Trophoblast cell (in vitro differentiated cells and primary cell): Measurements from ENCODE around the gene COX6B2.

Source experiments
- DNase-seq, 2 donors: peaks; one replicate each; pipeline ENCODE4 v3.0.0-alpha.2; 2016
- H2AFZ ChIP-seq: 2 replicates; pipeline ENCODE4 v1.6.1; 2013; ENCODE audit warnings: low read length, moderate library complexity, mild to moderate bottlenecking; ENCODE audit not compliant: insufficient read depth, poor library complexity
- H2AK5ac ChIP-seq: 2 replicates; pipeline ENCODE4 v1.6.1; 2013; ENCODE audit warnings: mild to moderate bottlenecking, low read length
- H2BK120ac ChIP-seq: 2 replicates; pipeline ENCODE4 v1.6.1; 2013; ENCODE audit warnings: low read length, mild to moderate bottlenecking, moderate library complexity; ENCODE audit not compliant: insufficient read depth, poor library complexity
- H2BK12ac ChIP-seq: 2 replicates; pipeline ENCODE4 v1.6.1; 2013; ENCODE audit warnings: mild to moderate bottlenecking, low read length, moderate library complexity
- H2BK5ac ChIP-seq: 2 replicates; pipeline ENCODE4 v1.6.1; 2013; ENCODE audit warnings: low read length, low read depth, moderate library complexity, mild to moderate bottlenecking; ENCODE audit not compliant: poor library complexity
- H3K14ac ChIP-seq: 2 replicates; pipeline ENCODE4 v1.6.1; 2013; ENCODE audit warnings: mild to moderate bottlenecking, low read length
- H3K18ac ChIP-seq: 2 replicates; pipeline ENCODE4 v1.6.1; 2013; ENCODE audit warnings: mild to moderate bottlenecking, low read length
- H3K23ac ChIP-seq: 2 replicates; pipeline ENCODE4 v1.6.1; 2013; ENCODE audit warnings: low read length
- H3K27ac ChIP-seq: 2 replicates; pipeline ENCODE4 v1.5.1; 2013; ENCODE audit warnings: low read depth, mild to moderate bottlenecking, inconsistent platforms, low read length, moderate library complexity
- H3K27me3 ChIP-seq: 2 replicates; pipeline ENCODE4 v1.6.1; 2013; ENCODE audit warnings: inconsistent platforms, mild to moderate bottlenecking, low read length, moderate library complexity; ENCODE audit not compliant: insufficient read depth
- H3K36me3 ChIP-seq, 2 experiments: 1 replicate in 1 of 2; 2 replicates in 1 of 2; pipeline ENCODE4 v1.6.1; 2013; ENCODE audit warnings: low read length in 2 of 2, mild to moderate bottlenecking in 2 of 2, moderate library complexity in 1 of 2; ENCODE audit not compliant: insufficient read depth in 2 of 2, control insufficient read depth in 1 of 2
- H3K4ac ChIP-seq: 2 replicates; pipeline ENCODE4 v1.6.1; 2013; ENCODE audit warnings: low read depth, mild to moderate bottlenecking, low read length, moderate library complexity
- H3K4me1 ChIP-seq, 2 experiments: 1 replicate in 1 of 2; 2 replicates in 1 of 2; pipeline ENCODE4 v1.6.1; 2013; ENCODE audit warnings: low read length in 2 of 2, mild to moderate bottlenecking in 2 of 2, moderate library complexity in 1 of 2; ENCODE audit not compliant: insufficient read depth in 2 of 2, control insufficient read depth in 1 of 2
- H3K4me2 ChIP-seq: 2 replicates; pipeline ENCODE4 v1.6.1; 2013; ENCODE audit warnings: inconsistent platforms, mild to moderate bottlenecking, low read length, moderate library complexity
- H3K4me3 ChIP-seq: 2 replicates; pipeline ENCODE4 v1.5.1; 2013; ENCODE audit warnings: mild to moderate bottlenecking, low read depth, low read length, inconsistent platforms
- H3K79me1 ChIP-seq: one replicate; pipeline ENCODE4 v1.6.1; 2013; ENCODE audit warnings: low read length
- H3K79me2 ChIP-seq: 2 replicates; pipeline ENCODE4 v1.6.1; 2013; ENCODE audit warnings: low read length, mild to moderate bottlenecking; ENCODE audit not compliant: control insufficient read depth, insufficient read depth, poor library complexity
- H3K9ac ChIP-seq: 2 replicates; pipeline ENCODE4 v1.6.1; 2013; ENCODE audit warnings: mild to moderate bottlenecking, low read length
- H3K9me3 ChIP-seq: 2 replicates; pipeline ENCODE4 v1.6.1; 2013; ENCODE audit warnings: low read depth, mild to moderate bottlenecking, control low read depth, inconsistent platforms, low read length; ENCODE audit not compliant: insufficient read depth
- H4K12ac ChIP-seq: 2 replicates; pipeline ENCODE4 v1.6.1; 2013; ENCODE audit warnings: low read depth, mild to moderate bottlenecking, low read length, moderate library complexity
- H4K8ac ChIP-seq: 2 replicates; pipeline ENCODE4 v1.6.1; 2013; ENCODE audit warnings: low read depth, mild to moderate bottlenecking, low read length, moderate library complexity
- H4K91ac ChIP-seq: one replicate; pipeline ENCODE4 v1.6.1; 2013; ENCODE audit warnings: low read depth, mild to moderate bottlenecking, low read length, moderate library complexity
- WGBS: extraction: QIAGEN DNeasy Blood & Tissue Kit; methylation state at CpG from one replicate; pipeline ENCODE4 v1.1.7; 2013; ENCODE audit warnings: missing lambda C conversion rate; ENCODE audit not compliant: insufficient read length, insufficient coverage; ENCODE audit errors: extremely low coverage; 5-methylcytosine and 5-hydroxymethylcytosine counted together

COX6B2 gene

GRCh38 chr19:55365245-55365644 lies 10.7 kb upstream of the COX6B2 start:
- H2BK5ac ChIP-seq: no peak overlapping the region
- no peak overlapping the region for H3K9ac ChIP-seq
- H2AK5ac ChIP-seq: no peak overlapping the region
- H3K18ac ChIP-seq: no peak overlapping the region
- peaks cover 10% of the 10 kb centered on the region for H3K79me2 ChIP-seq
- H3K4me1 ChIP-seq: peaks cover 8 to 9% of the 10 kb centered on the region in 2 experiments
- no peaks in the 10 kb centered on the region for H3K27me3 ChIP-seq
- H3K27ac ChIP-seq: no peak overlapping the region
- H3K79me1 ChIP-seq: peaks cover 18% of the 10 kb centered on the region
- no peak overlapping the region for H2AFZ ChIP-seq
- H2BK120ac ChIP-seq: no peak overlapping the region
- no CpG with 5 or more reads among the region's 8 CpGs for WGBS
- H3K23ac ChIP-seq: no peak overlapping the region
- no peak overlapping the region for H4K91ac ChIP-seq
- DNase-seq: no peak
- no peak overlapping the region for H4K8ac ChIP-seq
- H3K14ac ChIP-seq: no peak overlapping the region
- H3K4ac ChIP-seq: no peak overlapping the region
- no peaks in the 10 kb centered on the region for H3K9me3 ChIP-seq
- no peak overlapping the region for H4K12ac ChIP-seq
- H3K36me3 ChIP-seq: peaks cover 21 to 25% of the 10 kb centered on the region in 2 experiments
- no peak overlapping the region for H3K4me3 ChIP-seq
- no peak overlapping the region for H3K4me2 ChIP-seq
- H2BK12ac ChIP-seq: no peak overlapping the region

GRCh38 chr19:55362990-55363716 lies 8.6 kb upstream of the COX6B2 start, which contains the start of gene GARIN5B:
GARIN5B (minus strand) TSS chr19:55363260; CDS start chr19:55363066, 194 bp downstream.
- Histone ChIP-seq H3K4me2 (no peak within 1 kb of the TSS), H3K27me3 (no peaks in the 10 kb centered on the region), H4K8ac (peak within 1 kb of the TSS; percentile 17), H3K4me3 (no peak within 1 kb of the TSS), H3K27ac (peak within 1 kb of the TSS; percentile 18), H2AK5ac (peak within 1 kb of the TSS; percentile 58), H3K18ac (no peak within 1 kb of the TSS), H2BK5ac (no peak within 1 kb of the TSS), H3K79me1 (peaks cover 3% of the 10 kb centered on the region), H3K9ac (no peak within 1 kb of the TSS), H2AFZ (no peak within 1 kb of the TSS), H3K79me2 (no peaks in the 10 kb centered on the region), H3K36me3 (peaks cover 19 to 23% of the 10 kb centered on the region in 2 experiments), H3K4ac (no peak within 1 kb of the TSS), H2BK12ac (peak within 1 kb of the TSS; percentile 15), H2BK120ac (no peak within 1 kb of the TSS), H4K91ac (peak within 1 kb of the TSS; percentile 36), H3K4me1 (peaks cover 3 to 5% of the 10 kb centered on the region in 2 experiments), H3K23ac (no peak within 1 kb of the TSS), H3K9me3 (no peaks in the 10 kb centered on the region), H4K12ac (no peak within 1 kb of the TSS), H3K14ac (no peak within 1 kb of the TSS)
- no CpG with 5 or more reads among the region's 27 CpGs for WGBS
- peak; percentile 72 to 89 for DNase-seq

- Histone ChIP-seq H3K4me3 (no peak overlapping the region), H3K36me3 (peaks cover 15 to 18% of the 10 kb centered on the region in 2 experiments), H3K4me2 (no peak overlapping the region), H3K9ac (no peak overlapping the region), H3K27ac (no peak overlapping the region), H3K4ac (no peak overlapping the region), H3K23ac (no peak overlapping the region), H4K91ac (peak overlapping the region; percentile 36), H4K12ac (no peak overlapping the region), H4K8ac (peak overlapping the region; percentile 17), H2BK12ac (peak overlapping the region; percentile 8), H3K27me3 (no peaks in the 10 kb centered on the region), H3K79me2 (no peaks in the 10 kb centered on the region), H2AK5ac (no peak overlapping the region), H2AFZ (no peak overlapping the region), H2BK5ac (no peak overlapping the region), H2BK120ac (no peak overlapping the region), H3K14ac (no peak overlapping the region), H3K18ac (no peak overlapping the region), H3K79me1 (peaks cover 3% of the 10 kb centered on the region), H3K9me3 (no peaks in the 10 kb centered on the region), H3K4me1 (peaks cover 3 to 5% of the 10 kb centered on the region in 2 experiments)
- WGBS: no CpG with 5 or more reads among the region's 38 CpGs
- DNase-seq: no peak
Measured at GRCh38 chr19:55362174-55362989, 7.9 kb upstream of the COX6B2 start.

- Histone ChIP-seq H3K4me1 (peaks cover 3 to 5% of the 10 kb centered on the region in 2 experiments), H2AK5ac (no peak overlapping the region), H3K27ac (no peak overlapping the region), H2BK120ac (no peak overlapping the region), H2BK5ac (no peak overlapping the region), H4K91ac (no peak overlapping the region), H3K4ac (no peak overlapping the region), H3K4me3 (no peak overlapping the region), H3K36me3 (peaks cover 5 to 6% of the 10 kb centered on the region in 2 experiments), H3K23ac (no peak overlapping the region), H4K8ac (no peak overlapping the region), H3K14ac (no peak overlapping the region), H3K79me1 (peaks cover 3% of the 10 kb centered on the region), H3K79me2 (no peaks in the 10 kb centered on the region), H4K12ac (no peak overlapping the region), H2AFZ (no peak overlapping the region), H3K18ac (no peak overlapping the region), H2BK12ac (no peak overlapping the region), H3K27me3 (no peaks in the 10 kb centered on the region), H3K4me2 (no peak overlapping the region), H3K9me3 (no peaks in the 10 kb centered on the region), H3K9ac (no peak overlapping the region)
- no CpG with 5 or more reads among the region's 16 CpGs for WGBS
- no peak for DNase-seq
Measured at GRCh38 chr19:55360902-55361301, 6.4 kb upstream of the COX6B2 start.
